ENCODE results near the gene WNT9A.

GRCh38 chr1:227961651-227962466, 14.1 kb upstream of the WNT9A start:
- TF ChIP-seq, protein P1, sequence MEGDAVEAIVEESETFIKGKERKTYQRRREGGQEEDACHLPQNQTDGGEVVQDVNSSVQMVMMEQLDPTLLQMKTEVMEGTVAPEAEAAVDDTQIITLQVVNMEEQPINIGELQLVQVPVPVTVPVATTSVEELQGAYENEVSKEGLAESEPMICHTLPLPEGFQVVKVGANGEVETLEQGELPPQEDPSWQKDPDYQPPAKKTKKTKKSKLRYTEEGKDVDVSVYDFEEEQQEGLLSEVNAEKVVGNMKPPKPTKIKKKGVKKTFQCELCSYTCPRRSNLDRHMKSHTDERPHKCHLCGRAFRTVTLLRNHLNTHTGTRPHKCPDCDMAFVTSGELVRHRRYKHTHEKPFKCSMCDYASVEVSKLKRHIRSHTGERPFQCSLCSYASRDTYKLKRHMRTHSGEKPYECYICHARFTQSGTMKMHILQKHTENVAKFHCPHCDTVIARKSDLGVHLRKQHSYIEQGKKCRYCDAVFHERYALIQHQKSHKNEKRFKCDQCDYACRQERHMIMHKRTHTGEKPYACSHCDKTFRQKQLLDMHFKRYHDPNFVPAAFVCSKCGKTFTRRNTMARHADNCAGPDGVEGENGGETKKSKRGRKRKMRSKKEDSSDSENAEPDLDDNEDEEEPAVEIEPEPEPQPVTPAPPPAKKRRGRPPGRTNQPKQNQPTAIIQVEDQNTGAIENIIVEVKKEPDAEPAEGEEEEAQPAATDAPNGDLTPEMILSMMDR (IDR thresholded peaks at IDR 0.05) = no peak
- no peak for TF ChIP-seq POLR2A (IDR thresholded peaks at IDR 0.05)
